Endothelial cell of umbilical vein (primary cell): Measurements from ENCODE around the gene ST6GAL1. TPM values are rescaled to one million over a fixed set of nuclear protein-coding genes. Genes with fewer than 3 reads are reported as not detected.
A peak's percentile ranks its signal among the peaks of the same experiment; 100 is the strongest.

Experiments
- BruUV-seq: library from RNA; stranded (reverse); fragments of 400-500 nt; replicated peaks from 2 replicates; lab custom pipeline; 2021; lab: Mats Ljungman, UMichigan
- CTCF ChIA-PET: fragments of 300-600, 350-600 bp; sonication (Branson Sonifier 250); formaldehyde crosslinking; loops from one replicate; lab custom pipeline; 2021; ENCODE audit warnings: antibody characterized with exemption, inconsistent platforms; lab: Charles Lee
- POLR2A ChIA-PET: fragments of 300-600, 350-600 bp; sonication (Branson Sonifier 250); formaldehyde crosslinking; loops from one replicate; lab custom pipeline; 2021; ENCODE audit warnings: antibody characterized with exemption, inconsistent platforms; lab: Charles Lee
- DNase-seq: peaks from one replicate; pipeline ENCODE4 v3.0.0-alpha.2; 2011; ENCODE audit warnings: low read depth, low spot score
- FAIRE-seq: peaks from 2 replicates; lab custom pipeline; 2011; peaks lifted over from hg19 to GRCh38; lab: Jason Lieb, UNC
- H2AFZ ChIP-seq: 2 replicates; pipeline ENCODE4 v1.6.0; 2012; ENCODE audit warnings: low read depth, low read length, control low read depth, inconsistent platforms
- H3K27ac ChIP-seq: 2 replicates; pipeline ENCODE4 v1.5.1; 2011; ENCODE audit warnings: low read depth, mild to moderate bottlenecking, control low read depth, low read length, moderate library complexity; ENCODE audit not compliant: insufficient read depth
- H3K27me3 ChIP-seq, 2 experiments: 2 replicates each; pipeline versions ENCODE4 v1.6.0 to v1.6.1; 2011; ENCODE audit warnings: low read length in 2 of 2, mixed read lengths in 1 of 2; ENCODE audit not compliant: control insufficient read depth in 2 of 2, insufficient read depth in 2 of 2
- H3K36me3 ChIP-seq, 2 experiments: 2 replicates in 1 of 2; 3 replicates in 1 of 2; pipeline ENCODE4 v1.5.1; 2011; ENCODE audit warnings: low read length in 2 of 2, mild to moderate bottlenecking in 1 of 2, moderate library complexity in 1 of 2; ENCODE audit not compliant: control insufficient read depth in 2 of 2, insufficient read depth in 2 of 2; ENCODE audit errors: extremely low read depth in 1 of 2
- H3K4me1 ChIP-seq: 3 replicates; pipeline ENCODE4 v1.5.1; 2011; ENCODE audit warnings: mild to moderate bottlenecking, low read length; ENCODE audit not compliant: control insufficient read depth, insufficient read depth; ENCODE audit errors: extremely low read depth
- H3K4me2 ChIP-seq: 2 replicates; pipeline ENCODE4 v1.6.1; 2011; ENCODE audit warnings: low read length, control low read depth, mixed read lengths; ENCODE audit not compliant: insufficient read depth
- H3K4me3 ChIP-seq, 3 experiments: fragments of 200-600 bp in 1 of 3; sonication (generic), shearing (Covaris generic) in 1 of 3; replicated peaks in 1 of 3; 2 replicates each; pipeline ENCODE4 v1.5.1; 2011 to 2016; ENCODE audit warnings: control low read depth in 3 of 3, low read length in 3 of 3, mild to moderate bottlenecking in 2 of 3, inconsistent platforms in 1 of 3, low read depth in 1 of 3, moderate library complexity in 1 of 3; ENCODE audit not compliant: insufficient read depth in 1 of 3
- H3K79me2 ChIP-seq: 2 replicates; pipeline ENCODE4 v1.6.0; 2012; ENCODE audit warnings: low read length, inconsistent platforms; ENCODE audit not compliant: control insufficient read depth, insufficient read depth
- H3K9ac ChIP-seq: replicated peaks from 2 replicates; pipeline ENCODE3; 2011; ENCODE audit warnings: low read length, control low read depth; ENCODE audit not compliant: insufficient read depth; ENCODE audit errors: extremely low read depth
- H3K9me1 ChIP-seq: replicated peaks from 3 replicates; pipeline ENCODE4 v1.6.0; 2011; ENCODE audit warnings: mild to moderate bottlenecking, low read length; ENCODE audit not compliant: control insufficient read depth, insufficient read depth; ENCODE audit errors: extremely low read depth
- H3K9me3 ChIP-seq: replicated peaks from 2 replicates; pipeline ENCODE4 v1.5.1; 2012; ENCODE audit warnings: low read length, inconsistent platforms; ENCODE audit not compliant: control insufficient read depth, insufficient read depth
- H4K20me1 ChIP-seq: replicated peaks from 2 replicates; pipeline ENCODE3; 2011; ENCODE audit warnings: mild to moderate bottlenecking, low read length; ENCODE audit not compliant: control insufficient read depth, insufficient read depth; ENCODE audit errors: extremely low read depth
- CTCF ChIP-seq, 2 donors: IDR thresholded peaks; 1 replicate in 1 of 2; 2 replicates in 1 of 2; pipeline ENCODE4 v1.5.1; 2011; ENCODE audit warnings: low read length in 2 of 2, mild to moderate bottlenecking in 2 of 2, moderate library complexity in 2 of 2, control low read depth in 1 of 2, inconsistent platforms in 1 of 2, low read depth in 1 of 2; ENCODE audit not compliant: insufficient read depth in 1 of 2; ENCODE audit errors: extremely low read depth in 1 of 2
- EZH2 ChIP-seq: IDR thresholded peaks from 2 replicates; pipeline ENCODE4 v1.6.1; 2012; ENCODE audit warnings: borderline replicate concordance, low read depth, mild to moderate bottlenecking, moderate library complexity, low read length, inconsistent platforms; ENCODE audit not compliant: severe bottlenecking
- FOS ChIP-seq: IDR thresholded peaks from 2 replicates; pipeline ENCODE4 v1.6.1; 2011; ENCODE audit warnings: mild to moderate bottlenecking, low read length, moderate library complexity, borderline replicate concordance; ENCODE audit not compliant: insufficient read depth
- GATA2 ChIP-seq: IDR thresholded peaks from 2 replicates; pipeline ENCODE4 v1.7.0; 2011; ENCODE audit warnings: low read depth, mild to moderate bottlenecking, moderate library complexity, mixed read lengths, low read length; ENCODE audit not compliant: insufficient read length, insufficient read depth
- JUN ChIP-seq: IDR thresholded peaks from 2 replicates; pipeline ENCODE4 v1.6.1; 2011; ENCODE audit warnings: borderline replicate concordance, low read depth; ENCODE audit not compliant: insufficient read length, insufficient read depth
- MAX ChIP-seq: IDR thresholded peaks from 2 replicates; pipeline ENCODE4 v1.6.1; 2011; ENCODE audit not compliant: insufficient read depth, insufficient read length
- MYC ChIP-seq: IDR thresholded peaks from one replicate; pipeline ENCODE4 v1.6.1; 2011; ENCODE audit warnings: mild to moderate bottlenecking, low read depth, low read length
- POLR2A ChIP-seq: IDR thresholded peaks from 2 replicates; pipeline ENCODE4 v1.6.1; 2012; ENCODE audit warnings: low read depth, mild to moderate bottlenecking, control low read depth, low read length
- POLR2AphosphoS5 ChIP-seq: IDR thresholded peaks from 2 replicates; pipeline ENCODE4 v1.6.1; 2012; ENCODE audit warnings: low read depth, mild to moderate bottlenecking, control low read depth, low read length, moderate library complexity; ENCODE audit not compliant: insufficient read depth
- dilution Hi-C: fragments of 300-500 bp; cut with MboI; formaldehyde crosslinking; loops from one replicate; pipeline ENCODE4 v1.15.0; 2019; ENCODE audit warnings: low sequenced_read_pairs; ENCODE audit not compliant: extremely low pct_ligation_motif_present
- intact Hi-C: fragments of 100-400 bp; cut with micrococcal nuclease; formaldehyde crosslinking; loops from one replicate; pipeline ENCODE4 v1.10.0; 2022
- polyA plus RNA-seq, 4 experiments: library from polyadenylated mRNA; depleted of rRNA in 3 of 4; stranded (reverse) in 3 of 4; unstranded in 1 of 4; fragments of >200 nt; gene quantifications; 2 replicates each; pipeline versions ENCODE4 v1.2.1 to v1.2.3, GENCODE V29; 2011 to 2012; ENCODE audit warnings: missing spikeins in 1 of 4
- total RNA-seq: library from RNA; stranded (reverse); gene quantifications from 2 replicates; pipeline ENCODE4 v1.2.3, GENCODE V29; 2021

ST6GAL1 gene
- total and polyA plus RNA-seq, 2 donors (not counting 3 experiments of a cell fraction or from before 2014, with no cell fraction given) = 63.9 to 101 TPM

GRCh38 chr3:187041362-187042307 lies 111.3 kb downstream of the ST6GAL1 start:
- intact Hi-C loops (loop anchor here (2.0 kb wide), 1 partner anchor 43 kb away; no protein-coding TSS in a partner anchor), dilution Hi-C loops (no loop called here)
- Histone ChIP-seq H4K20me1 (no peaks in the 10 kb centered on the region), H3K9me1 (no peaks in the 10 kb centered on the region), H3K27me3 (no peaks in the 10 kb centered on the region), H3K4me2 (peak overlapping the region; percentile 72), H3K4me1 (peaks cover 41% of the 10 kb centered on the region), H3K79me2 (peaks cover 2% of the 10 kb centered on the region), H3K9me3 (no peaks in the 10 kb centered on the region), H2AFZ (peak overlapping the region; percentile 84), H3K4me3 (no peak overlapping the region), H3K36me3 (peaks cover 11 to 28% of the 10 kb centered on the region in 2 experiments), H3K27ac (peak overlapping the region; percentile 64), H3K9ac (no peak overlapping the region)
- peak; percentile 32 for TF ChIP-seq POLR2AphosphoS5
- no peak for TF ChIP-seq EZH2
- no peak for TF ChIP-seq CTCF (IDR thresholded peaks at IDR 0.05; ENCODE audit: extremely low read depth in 1 of 2, insufficient read depth in 1 of 2, low read depth in 1 of 2, low read length in 2 of 2)
- TF ChIP-seq POLR2A = no peak
- no peak for TF ChIP-seq MYC
- peak; percentile 62 for TF ChIP-seq JUN
- TF ChIP-seq GATA2 = peak; percentile 31
- peak; percentile 89 for TF ChIP-seq FOS
- no peak for TF ChIP-seq MAX
- POLR2A ChIA-PET = no interaction called here
- peak; percentile 88 for FAIRE-seq
- CTCF ChIA-PET = interaction anchor here (0.6 to 1.7 kb wide), 4 partner anchors 9 to 42 kb away, joined by 3 to 7 read pairs (median 3); no protein-coding TSS in a partner anchor
- peak; percentile 84 for DNase-seq
- no TSS peak for BruUV-seq
